OCI-LY7 (cell line): ENCODE results near the gene FTO. TPM values are rescaled to one million over a fixed set of nuclear protein-coding genes. Genes with fewer than 3 reads are reported as not detected.

Experiments used
- BruUV-seq: library from RNA; stranded (reverse); fragments of 400-500 nt; replicated peaks from 2 replicates; lab custom pipeline; 2021; lab: Mats Ljungman, UMichigan
- CTCF ChIA-PET: fragments of 300-600 bp; sonication (Branson Sonifier 250); formaldehyde crosslinking; loops from one replicate; lab custom pipeline; 2022; ENCODE audit warnings: antibody characterized with exemption; ENCODE audit not compliant: unreplicated experiment; lab: Charles Lee
- POLR2A ChIA-PET: fragments of 300-600 bp; sonication (Branson Sonifier 250); formaldehyde crosslinking; loops from one replicate; lab custom pipeline; 2022; ENCODE audit warnings: antibody characterized with exemption; lab: Charles Lee
- DNase-seq: peaks from one replicate; pipeline ENCODE4 v3.0.0-alpha.2; 2015; ENCODE audit warnings: low spot score
- H2AFZ ChIP-seq: fragments of 200-600 bp; sonication (generic), shearing (Covaris generic); 2 replicates; pipeline ENCODE4 v1.6.1; 2014; ENCODE audit warnings: mild to moderate bottlenecking, antibody characterized with exemption, low read length, moderate library complexity
- H3K27ac ChIP-seq: fragments of 200-600 bp; sonication (generic); 2 replicates; pipeline ENCODE4 v1.5.1; 2014; ENCODE audit warnings: mixed run types, low read depth, mild to moderate bottlenecking, moderate library complexity, low read length, inconsistent platforms; ENCODE audit not compliant: poor library complexity, severe bottlenecking
- H3K36me3 ChIP-seq: fragments of 200-600 bp; sonication (generic); 2 replicates; pipeline ENCODE4 v1.6.1; 2014; ENCODE audit warnings: mild to moderate bottlenecking, antibody characterized with exemption, low read length, moderate library complexity, mixed read lengths; ENCODE audit not compliant: insufficient read depth
- H3K4me1 ChIP-seq: fragments of 200-600 bp; sonication (generic); 2 replicates; pipeline ENCODE4 v1.5.1; 2014; ENCODE audit warnings: mild to moderate bottlenecking, low read length; ENCODE audit not compliant: insufficient read depth, poor library complexity, severe bottlenecking
- H3K4me2 ChIP-seq: fragments of 200-600 bp; sonication (generic); 2 replicates; pipeline ENCODE4 v1.6.1; 2014; ENCODE audit warnings: mild to moderate bottlenecking, low read length
- H3K4me3 ChIP-seq: fragments of 200-600 bp; sonication (generic); 2 replicates; pipeline ENCODE4 v1.5.1; 2014; ENCODE audit warnings: mild to moderate bottlenecking, low read depth, low read length; ENCODE audit not compliant: poor library complexity, severe bottlenecking
- H3K79me2 ChIP-seq: fragments of 200-600 bp; sonication (generic); 2 replicates; pipeline ENCODE4 v1.6.1; 2016; ENCODE audit warnings: low read depth, mild to moderate bottlenecking, low read length, moderate library complexity, mixed read lengths; ENCODE audit not compliant: insufficient read depth
- H3K9me2 ChIP-seq: fragments of 200-600 bp; sonication (generic); 2 replicates; pipeline ENCODE4 v1.6.1; 2016; ENCODE audit warnings: mild to moderate bottlenecking, low read length, mixed read lengths; ENCODE audit not compliant: insufficient read depth
- H3K9me3 ChIP-seq: fragments of 200-600 bp; sonication (generic); 2 replicates; pipeline ENCODE4 v1.6.1; 2014; ENCODE audit warnings: mild to moderate bottlenecking, mixed run types, low read length, mixed read lengths
- H4K20me1 ChIP-seq: fragments of 200-600 bp; sonication (generic); 2 replicates; pipeline ENCODE4 v1.6.1; 2014; ENCODE audit warnings: mild to moderate bottlenecking, antibody characterized with exemption, low read length, moderate library complexity, mixed read lengths; ENCODE audit not compliant: insufficient read depth
- CTCF ChIP-seq: fragments of 200-600 bp; sonication (generic); conservative IDR thresholded peaks from 2 replicates; pipeline ENCODE4 v1.5.1; 2014; ENCODE audit warnings: mild to moderate bottlenecking, antibody characterized with exemption, low read length, moderate library complexity, mixed read lengths
- EZH2phosphoT487 ChIP-seq: fragments of 200-600 bp; sonication (generic); IDR thresholded peaks from 2 replicates; pipeline ENCODE4 v1.6.1; 2018; ENCODE audit warnings: low read depth, borderline replicate concordance, mild to moderate bottlenecking, mixed run types, antibody characterized with exemption, low read length, moderate library complexity, mixed read lengths
- intact Hi-C: fragments of 100-400 bp; cut with micrococcal nuclease; formaldehyde crosslinking; loops from one replicate; pipeline ENCODE4 v1.10.0; 2022; ENCODE audit not compliant: unreplicated experiment
- total RNA-seq, 2 experiments: library from RNA; depleted of rRNA in 1 of 2; stranded (reverse); fragments of >200 nt in 1 of 2; shearing (Covaris generic) in 1 of 2; gene quantifications; 2 replicates each; pipeline ENCODE4 v1.2.3, GENCODE V29; 2014 to 2022

FTO gene
- total RNA-seq, 2 experiments from 2014 or later, result 57.1 to 68.0 TPM

DNA sequence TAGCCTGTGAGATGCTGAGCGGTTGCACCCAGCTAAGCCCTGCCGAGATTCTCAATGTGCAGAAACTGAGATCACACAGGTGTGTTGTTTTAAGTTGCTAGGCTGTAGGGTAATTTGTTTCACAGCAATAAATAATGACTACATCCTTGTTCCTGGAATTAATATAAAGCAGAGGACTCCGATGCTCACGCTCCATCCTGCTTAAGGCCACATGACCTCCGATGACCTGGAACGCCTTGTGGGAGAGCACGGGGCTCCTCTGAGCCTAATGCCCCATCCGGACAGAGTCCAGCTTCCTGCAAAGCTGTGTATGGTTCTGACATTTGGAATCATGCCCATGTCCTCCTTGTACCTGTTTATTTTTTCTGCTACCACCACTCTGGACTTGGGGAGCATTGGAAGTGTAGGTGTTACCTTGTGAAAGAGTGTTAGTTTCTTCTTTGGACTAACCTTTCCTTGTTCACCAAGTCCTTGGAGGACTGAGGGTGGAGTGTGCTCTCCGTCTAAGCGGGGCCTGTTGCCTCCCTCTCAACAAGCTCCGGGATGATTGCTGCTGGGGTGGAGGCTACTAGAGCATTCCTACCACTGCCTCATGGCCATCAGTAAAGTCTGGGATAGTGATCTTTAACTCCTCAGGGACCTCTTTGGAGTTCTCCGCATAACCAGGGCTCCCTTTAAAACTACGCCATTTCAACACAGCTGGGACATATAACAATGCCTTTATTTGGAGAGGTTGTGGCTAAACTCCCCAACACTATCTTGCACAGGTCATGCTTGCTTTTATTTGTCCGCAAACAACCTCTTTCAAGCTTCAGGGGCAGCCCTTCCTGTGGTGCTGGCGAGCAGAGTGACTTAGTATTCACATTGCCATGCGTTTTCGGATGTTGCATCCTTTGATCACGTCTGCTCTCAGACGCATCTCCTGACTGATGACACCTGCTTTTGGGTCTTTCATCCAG lies 457.3 kb downstream of the FTO start:
- no peaks in the 10 kb centered on the region for H4K20me1 ChIP-seq
- POLR2A ChIA-PET, result interaction anchor here (0.6 kb wide), 1 partner anchor 203 kb away, joined by 4 read pairs; no protein-coding TSS in a partner anchor
- no peak for DNase-seq
- intact Hi-C loops, result no loop called here
- no peak overlapping the region for H2AFZ ChIP-seq
- no peaks in the 10 kb centered on the region for H3K9me2 ChIP-seq
- H3K4me1 ChIP-seq, result no peaks in the 10 kb centered on the region
- TF ChIP-seq CTCF, result no peak
- no peak for TF ChIP-seq EZH2phosphoT487
- CTCF ChIA-PET, result no interaction called here
- H3K9me3 ChIP-seq, result no peaks in the 10 kb centered on the region
- no peak overlapping the region for H3K4me2 ChIP-seq
- no peaks in the 10 kb centered on the region for H3K36me3 ChIP-seq
- H3K4me3 ChIP-seq, result no peak overlapping the region
- no peaks in the 10 kb centered on the region for H3K79me2 ChIP-seq
- H3K27ac ChIP-seq, result no peak overlapping the region
- no TSS peak for BruUV-seq

DNA sequence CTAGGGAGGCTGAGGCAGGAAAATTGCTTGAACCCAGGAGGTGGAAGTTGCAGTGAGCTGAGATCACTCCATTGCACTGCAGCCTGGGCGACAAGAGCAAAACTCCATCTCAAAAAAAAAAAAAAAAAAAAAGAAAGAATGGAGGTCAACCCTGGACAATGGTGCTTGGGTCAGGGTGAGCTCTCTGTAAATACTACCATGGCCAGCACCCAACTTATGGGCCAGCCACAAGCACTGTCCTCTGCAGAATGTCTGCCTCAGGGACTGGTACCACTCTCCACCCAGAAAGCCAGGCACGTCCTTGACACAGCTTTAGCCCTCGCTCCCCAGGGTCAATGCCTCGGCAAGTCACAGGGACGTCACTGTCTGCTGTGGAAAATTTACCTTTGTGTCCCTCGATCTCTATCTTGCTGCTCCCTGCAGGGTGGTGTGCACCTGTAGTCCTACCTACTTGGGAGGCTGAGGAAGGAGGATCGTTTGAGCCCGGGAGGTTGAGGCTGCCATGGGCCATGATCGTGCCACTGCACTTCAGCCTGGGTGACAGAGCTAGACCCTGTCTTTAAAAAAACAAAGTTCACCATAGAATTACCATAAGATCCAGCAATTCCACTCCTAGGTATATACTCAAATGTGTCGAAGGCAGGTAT lies 459.4 kb downstream of the FTO start:
- no peak overlapping the region for H2AFZ ChIP-seq
- H3K36me3 ChIP-seq, result no peaks in the 10 kb centered on the region
- no peaks in the 10 kb centered on the region for H4K20me1 ChIP-seq
- H3K27ac ChIP-seq, result no peak overlapping the region
- H3K9me2 ChIP-seq, result no peaks in the 10 kb centered on the region
- no peak for TF ChIP-seq EZH2phosphoT487
- TF ChIP-seq CTCF, result no peak
- POLR2A ChIA-PET, result interaction anchor here (0.7 kb wide), 1 partner anchor 64 kb away, joined by 3 read pairs; no protein-coding TSS in a partner anchor
- no peaks in the 10 kb centered on the region for H3K4me1 ChIP-seq
- CTCF ChIA-PET, result no interaction called here
- no TSS peak for BruUV-seq
- no peaks in the 10 kb centered on the region for H3K79me2 ChIP-seq
- H3K4me3 ChIP-seq, result no peak overlapping the region
- DNase-seq, result no peak
- H3K4me2 ChIP-seq, result no peak overlapping the region
- intact Hi-C loops, result no loop called here
- H3K9me3 ChIP-seq, result no peaks in the 10 kb centered on the region
